HEK293T (cell line): Measurements from ENCODE around the gene MDM2.
"Not testable (repeated sequence)": the region's sequence is repeated elsewhere in the genome, so short reads cannot be mapped to it uniquely, and the experiment has no call there.

Source experiments
- CTBP1 ChIP-seq: fragments of 450-650 bp; IDR thresholded peaks from 2 replicates; pipeline ENCODE4 v1.6.1; 2016; ENCODE audit warnings: borderline replicate concordance
- FOXM1 ChIP-seq: fragments of 450-650 bp; IDR thresholded peaks from 2 replicates; pipeline ENCODE4 v1.6.1; 2017; ENCODE audit warnings: mild to moderate bottlenecking, borderline replicate concordance
- HDGF ChIP-seq: fragments of 450-650 bp; IDR thresholded peaks from 2 replicates; pipeline ENCODE4 v1.6.1; 2017; ENCODE audit warnings: antibody characterized with exemption, borderline replicate concordance
- PKNOX1 ChIP-seq: fragments of 450-650 bp; IDR thresholded peaks from 2 replicates; pipeline ENCODE4 v1.6.1; 2016
- SP1 ChIP-seq: fragments of 450-650 bp; IDR thresholded peaks from 2 replicates; pipeline ENCODE4 v1.6.1; 2017
- SUZ12 ChIP-seq: fragments of 450-650 bp; IDR thresholded peaks from 2 replicates; pipeline ENCODE4 v1.6.1; 2016; ENCODE audit warnings: mild to moderate bottlenecking

GRCh38 chr12:68802372-68802745 lies 5.6 kb upstream of the MDM2 start:
- not testable (repeated sequence) for TF ChIP-seq SUZ12, CTBP1, SP1, PKNOX1, HDGF, FOXM1
